Nucleus accumbens (tissue), 56 donors: Measurements from ENCODE around the gene ADAMTS7.
"Not testable (repeated sequence)": the region's sequence is repeated elsewhere in the genome, so short reads cannot be mapped to it uniquely, and the experiment has no call there.

ENCODE experiments used
- DNase-seq, 56 donors: peaks; one replicate each; lab custom pipeline; 2025; lab: John Stamatoyannopoulos, UW

ADAMTS7 gene, protein sequence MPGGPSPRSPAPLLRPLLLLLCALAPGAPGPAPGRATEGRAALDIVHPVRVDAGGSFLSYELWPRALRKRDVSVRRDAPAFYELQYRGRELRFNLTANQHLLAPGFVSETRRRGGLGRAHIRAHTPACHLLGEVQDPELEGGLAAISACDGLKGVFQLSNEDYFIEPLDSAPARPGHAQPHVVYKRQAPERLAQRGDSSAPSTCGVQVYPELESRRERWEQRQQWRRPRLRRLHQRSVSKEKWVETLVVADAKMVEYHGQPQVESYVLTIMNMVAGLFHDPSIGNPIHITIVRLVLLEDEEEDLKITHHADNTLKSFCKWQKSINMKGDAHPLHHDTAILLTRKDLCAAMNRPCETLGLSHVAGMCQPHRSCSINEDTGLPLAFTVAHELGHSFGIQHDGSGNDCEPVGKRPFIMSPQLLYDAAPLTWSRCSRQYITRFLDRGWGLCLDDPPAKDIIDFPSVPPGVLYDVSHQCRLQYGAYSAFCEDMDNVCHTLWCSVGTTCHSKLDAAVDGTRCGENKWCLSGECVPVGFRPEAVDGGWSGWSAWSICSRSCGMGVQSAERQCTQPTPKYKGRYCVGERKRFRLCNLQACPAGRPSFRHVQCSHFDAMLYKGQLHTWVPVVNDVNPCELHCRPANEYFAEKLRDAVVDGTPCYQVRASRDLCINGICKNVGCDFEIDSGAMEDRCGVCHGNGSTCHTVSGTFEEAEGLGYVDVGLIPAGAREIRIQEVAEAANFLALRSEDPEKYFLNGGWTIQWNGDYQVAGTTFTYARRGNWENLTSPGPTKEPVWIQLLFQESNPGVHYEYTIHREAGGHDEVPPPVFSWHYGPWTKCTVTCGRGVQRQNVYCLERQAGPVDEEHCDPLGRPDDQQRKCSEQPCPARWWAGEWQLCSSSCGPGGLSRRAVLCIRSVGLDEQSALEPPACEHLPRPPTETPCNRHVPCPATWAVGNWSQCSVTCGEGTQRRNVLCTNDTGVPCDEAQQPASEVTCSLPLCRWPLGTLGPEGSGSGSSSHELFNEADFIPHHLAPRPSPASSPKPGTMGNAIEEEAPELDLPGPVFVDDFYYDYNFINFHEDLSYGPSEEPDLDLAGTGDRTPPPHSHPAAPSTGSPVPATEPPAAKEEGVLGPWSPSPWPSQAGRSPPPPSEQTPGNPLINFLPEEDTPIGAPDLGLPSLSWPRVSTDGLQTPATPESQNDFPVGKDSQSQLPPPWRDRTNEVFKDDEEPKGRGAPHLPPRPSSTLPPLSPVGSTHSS (N-terminal part only)

GRCh38 chr15:78811124-78811824 is at the start of gene ADAMTS7:
ADAMTS7 (minus strand) TSS chr15:78811464; CDS start chr15:78811220, 244 bp downstream.
- DNase-seq, result peak in 43 of 56 donors; percentile 12 to 78 (median 41)

DNA sequence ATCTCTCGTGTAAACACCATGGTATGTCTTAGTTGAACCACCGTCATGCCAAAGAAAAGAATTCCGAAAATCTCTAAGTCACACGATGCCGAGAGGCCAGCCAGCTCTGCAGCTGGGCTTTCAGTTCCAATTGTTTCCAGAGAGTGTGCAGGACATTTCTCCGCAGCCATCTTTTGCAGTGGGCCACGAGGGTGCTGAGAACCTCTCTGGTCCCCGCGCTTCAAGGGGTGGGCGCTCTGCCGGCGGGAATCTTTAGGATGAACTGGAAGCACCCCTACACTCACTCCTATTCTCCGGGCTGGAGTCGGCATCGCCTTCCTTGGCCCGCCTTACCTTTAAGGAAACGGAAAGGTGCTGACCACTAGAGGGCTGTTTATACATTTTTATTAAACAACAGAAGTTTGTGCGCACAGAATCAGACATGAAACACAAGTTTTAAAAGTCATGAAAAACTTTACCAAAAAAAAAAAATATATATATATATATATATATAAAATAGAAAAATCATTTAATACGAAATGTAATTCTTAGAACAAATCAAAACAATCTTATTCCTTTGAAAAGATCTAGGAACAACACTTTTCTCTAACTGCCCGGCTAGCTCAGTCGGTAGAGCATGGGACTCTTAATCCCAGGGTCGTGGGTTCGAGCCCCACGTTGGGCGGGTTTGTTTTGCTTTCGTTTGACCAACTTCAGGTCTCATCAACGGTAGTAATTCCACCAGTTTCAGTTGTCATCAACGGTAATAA is 48.9 kb upstream of the ADAMTS7 start:
- DNase-seq, result peak in 45 of 56 donors; percentile 2 to 72 (median 33)

DNA sequence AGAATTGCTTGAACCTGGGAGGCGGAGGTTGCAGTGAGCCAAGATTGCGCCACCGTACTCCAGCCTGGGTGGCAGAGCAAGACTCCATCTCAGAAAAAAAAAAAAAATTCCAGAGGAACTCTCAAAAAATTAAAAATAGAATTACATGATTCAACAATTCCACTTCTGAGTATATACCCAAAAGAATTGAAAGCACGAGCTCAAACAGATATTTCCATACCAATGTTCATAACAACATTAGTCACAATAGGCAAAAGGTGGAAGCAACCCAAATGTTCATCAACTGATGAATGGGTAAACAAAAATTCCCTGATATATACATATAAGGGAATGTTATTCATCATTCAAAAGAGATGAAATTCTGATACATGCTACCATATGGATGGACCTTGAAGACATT is 44.5 kb upstream of the ADAMTS7 start:
- DNase-seq, result no peak

DNA sequence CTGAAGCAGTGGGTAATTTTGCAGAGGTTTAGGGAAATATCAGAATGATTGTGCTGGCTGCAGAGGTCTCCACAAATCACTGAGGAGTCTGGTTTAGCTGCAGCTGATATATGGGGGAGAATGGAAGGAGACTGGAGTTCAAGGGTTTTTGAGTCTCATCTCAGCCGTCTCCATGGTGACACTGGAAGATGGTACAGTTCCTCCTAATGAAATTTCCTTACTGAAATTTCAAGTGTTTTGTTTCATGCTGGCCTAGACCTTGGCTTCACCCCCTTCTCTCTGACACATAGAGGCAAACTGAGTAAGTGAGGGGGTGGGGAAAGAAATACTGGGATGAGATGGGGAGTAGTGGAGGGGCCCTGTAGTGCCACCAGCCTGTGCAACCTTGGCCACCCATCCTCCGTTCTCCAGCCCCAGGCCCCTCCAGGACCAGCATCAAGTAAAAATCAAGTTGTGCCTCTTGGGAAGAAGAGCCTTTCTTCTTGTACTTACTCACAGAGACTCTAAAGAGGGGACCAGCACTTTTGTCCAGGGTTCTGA is 43.6 kb upstream of the ADAMTS7 start:
- no peak for DNase-seq

DNA sequence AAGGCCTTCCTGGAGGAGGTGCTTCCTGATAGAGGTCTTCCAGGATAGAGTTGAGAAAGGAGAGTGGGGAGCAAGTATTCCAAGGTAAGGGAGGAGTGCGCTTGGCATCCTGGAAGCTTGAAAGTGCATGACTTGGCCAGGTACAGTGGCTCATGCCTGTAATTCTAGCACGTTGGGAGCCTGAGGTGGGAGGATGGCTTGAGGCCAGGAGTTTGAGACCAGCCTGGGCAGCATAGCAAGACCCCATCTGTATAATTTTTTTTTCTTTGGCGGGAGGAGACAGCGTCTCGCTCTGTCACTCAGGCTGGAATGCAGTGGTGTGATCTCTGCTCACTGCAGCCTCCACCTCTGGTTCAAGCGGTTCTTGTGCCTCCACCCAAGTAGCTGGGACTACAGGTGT is 42.2 kb upstream of the ADAMTS7 start:
- DNase-seq, result no peak

- peak in 43 of 56 donors; percentile 8 to 75 (median 42) for DNase-seq
These were observed 39.9 kb upstream of the ADAMTS7 start for GRCh38 chr15:78850941-78851755.

GRCh38 chr15:78850352-78850751 is 39.1 kb upstream of the ADAMTS7 start:
- no peak for DNase-seq

- not testable (repeated sequence) for DNase-seq
These were observed 36.2 kb upstream of the ADAMTS7 start for GRCh38 chr15:78847387-78847906.

GRCh38 chr15:78846906-78847305 is 35.6 kb upstream of the ADAMTS7 start:
- DNase-seq, result not testable (repeated sequence)

DNA sequence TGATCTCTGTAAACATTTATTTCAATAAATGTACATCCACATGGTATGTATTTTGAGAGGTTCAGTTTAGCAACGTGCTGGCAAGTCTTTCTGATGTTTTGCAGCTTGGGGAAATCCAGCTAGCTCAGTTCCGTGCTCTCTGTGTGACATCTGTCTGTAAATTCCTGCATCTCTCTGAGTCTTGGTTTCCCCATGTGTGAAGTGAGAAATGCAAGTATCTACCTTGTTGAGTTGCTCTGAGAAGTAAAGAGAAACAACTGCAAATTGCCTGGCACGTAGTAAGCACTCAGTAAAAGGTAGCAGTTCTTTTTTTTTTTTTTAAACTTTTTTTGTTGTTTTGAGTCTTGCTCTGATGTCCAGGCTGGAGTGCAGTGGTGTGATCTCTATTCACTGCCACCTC is 31.3 kb upstream of the ADAMTS7 start:
- no peak for DNase-seq

DNA sequence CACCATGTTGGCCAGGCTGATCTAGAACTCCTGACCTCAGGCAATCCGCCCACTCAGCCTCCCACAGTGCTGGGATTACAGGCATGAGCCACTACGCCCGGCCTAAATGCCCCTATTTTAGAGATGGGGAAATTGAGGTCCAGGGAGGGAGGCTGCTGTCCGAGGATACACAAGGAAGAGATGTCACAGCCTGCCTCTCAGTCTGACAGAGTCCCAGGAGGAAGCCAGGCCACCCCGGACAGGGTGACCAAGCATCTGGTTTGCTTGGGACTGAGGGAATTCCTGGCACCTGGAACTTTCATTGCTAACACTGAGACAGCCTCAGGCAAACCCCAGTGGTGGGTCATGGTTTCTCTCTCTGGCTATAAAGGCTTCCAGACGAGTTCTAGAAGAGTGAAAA is 30.6 kb upstream of the ADAMTS7 start:
- no peak for DNase-seq

GRCh38 chr15:78841376-78841706 is 30.1 kb upstream of the ADAMTS7 start:
- DNase-seq, result no peak

GRCh38 chr15:78840661-78841375 is 29.6 kb upstream of the ADAMTS7 start:
- DNase-seq, result peak in 1 of 56 donors; percentile 16

- DNase-seq, result not testable (repeated sequence)
These were observed 27.9 kb upstream of the ADAMTS7 start for GRCh38 chr15:78839151-78839550.

- no peak for DNase-seq
These were observed 27.2 kb upstream of the ADAMTS7 start for GRCh38 chr15:78838489-78838888.

- DNase-seq, result no peak
These were observed 26.3 kb upstream of the ADAMTS7 start for GRCh38 chr15:78837543-78837942.

DNA sequence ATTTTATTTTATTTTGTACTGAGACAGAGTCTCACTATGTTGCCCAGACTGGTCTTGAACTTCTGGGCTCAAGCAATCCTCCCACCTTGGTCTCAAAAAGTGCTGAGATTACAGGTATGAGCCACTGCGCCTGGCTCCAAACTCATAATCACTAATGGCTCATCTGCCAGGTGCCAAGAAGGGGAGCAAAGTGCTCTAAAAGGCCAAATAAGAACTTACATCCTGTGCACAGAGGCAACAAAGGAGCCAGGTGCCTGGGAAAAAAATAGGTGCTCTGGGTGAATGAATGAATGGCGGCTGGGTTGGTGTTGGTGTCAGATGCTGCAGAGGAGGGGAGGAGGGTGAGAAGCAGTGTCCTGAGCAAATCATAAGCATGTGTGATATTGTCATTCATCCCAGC is 25.9 kb upstream of the ADAMTS7 start:
- DNase-seq, result no peak
